GM12864 (cell line): ENCODE results near the gene NIPAL3.

ENCODE experiments used
- DNase-seq: peaks from one replicate; pipeline ENCODE4 v3.0.0-alpha.2; 2011; ENCODE audit warnings: low read depth
- H3K4me3 ChIP-seq: 2 replicates; pipeline ENCODE4 v1.5.1; 2011; ENCODE audit warnings: mild to moderate bottlenecking, low read depth, low read length, control low read depth
- TF ChIP-seq, protein P1 (sequence below): IDR thresholded peaks from 2 replicates; pipeline ENCODE4 v1.5.1; 2011; ENCODE audit warnings: low read depth, mild to moderate bottlenecking, moderate library complexity, low read length, control low read depth, inconsistent platforms; ENCODE audit errors: missing control alignments

Gene NIPAL3

DNA sequence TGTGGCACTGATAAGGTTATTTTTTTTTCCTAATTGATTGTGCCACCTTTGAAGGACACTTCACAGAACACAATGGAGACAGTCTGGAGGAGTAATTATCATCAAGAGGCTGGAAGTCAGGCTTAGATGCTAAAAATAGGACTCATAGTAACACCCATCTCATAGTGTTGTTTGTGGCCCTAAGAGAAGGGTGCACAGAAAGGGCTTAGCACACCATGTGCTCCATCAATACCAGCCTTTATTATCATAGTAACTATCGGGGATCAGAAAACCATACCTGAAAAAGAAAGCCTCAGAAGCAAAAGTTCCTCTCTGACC, 11.9 kb downstream of the NIPAL3 start:
- no peak for DNase-seq
- TF ChIP-seq, protein P1, sequence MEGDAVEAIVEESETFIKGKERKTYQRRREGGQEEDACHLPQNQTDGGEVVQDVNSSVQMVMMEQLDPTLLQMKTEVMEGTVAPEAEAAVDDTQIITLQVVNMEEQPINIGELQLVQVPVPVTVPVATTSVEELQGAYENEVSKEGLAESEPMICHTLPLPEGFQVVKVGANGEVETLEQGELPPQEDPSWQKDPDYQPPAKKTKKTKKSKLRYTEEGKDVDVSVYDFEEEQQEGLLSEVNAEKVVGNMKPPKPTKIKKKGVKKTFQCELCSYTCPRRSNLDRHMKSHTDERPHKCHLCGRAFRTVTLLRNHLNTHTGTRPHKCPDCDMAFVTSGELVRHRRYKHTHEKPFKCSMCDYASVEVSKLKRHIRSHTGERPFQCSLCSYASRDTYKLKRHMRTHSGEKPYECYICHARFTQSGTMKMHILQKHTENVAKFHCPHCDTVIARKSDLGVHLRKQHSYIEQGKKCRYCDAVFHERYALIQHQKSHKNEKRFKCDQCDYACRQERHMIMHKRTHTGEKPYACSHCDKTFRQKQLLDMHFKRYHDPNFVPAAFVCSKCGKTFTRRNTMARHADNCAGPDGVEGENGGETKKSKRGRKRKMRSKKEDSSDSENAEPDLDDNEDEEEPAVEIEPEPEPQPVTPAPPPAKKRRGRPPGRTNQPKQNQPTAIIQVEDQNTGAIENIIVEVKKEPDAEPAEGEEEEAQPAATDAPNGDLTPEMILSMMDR: no peak
- H3K4me3 ChIP-seq: no peak overlapping the region

DNA sequence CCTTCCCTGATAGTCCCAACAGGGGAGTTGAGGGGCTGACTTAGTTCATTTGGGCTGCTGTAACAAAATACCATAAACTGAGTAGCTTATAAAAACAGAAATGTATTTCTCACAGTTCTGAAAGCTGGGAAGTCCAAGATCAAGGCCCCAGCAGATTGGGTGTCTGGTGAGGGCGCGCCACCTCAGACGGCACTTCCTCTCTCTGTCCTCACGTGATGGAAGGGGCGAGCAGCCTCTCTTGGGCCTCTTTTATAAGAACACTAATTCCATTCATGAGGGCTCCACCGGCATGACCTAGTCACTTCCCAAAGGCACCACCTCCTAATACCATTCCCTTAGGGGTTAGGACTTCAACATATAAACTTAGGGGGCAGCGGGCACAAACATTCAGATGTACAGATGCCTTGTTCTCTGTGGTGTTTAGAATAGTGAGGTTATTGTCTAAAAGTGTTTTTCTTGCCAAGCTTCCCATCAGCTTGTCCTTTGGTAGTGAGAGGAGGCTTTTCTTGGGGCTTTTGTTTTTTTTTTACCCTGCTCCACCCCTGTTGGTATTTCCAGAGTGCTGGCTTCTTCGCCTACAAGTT, 20.3 kb downstream of the NIPAL3 start:
- TF ChIP-seq, protein P1: no peak
- DNase-seq: no peak
- no peak overlapping the region for H3K4me3 ChIP-seq

GRCh38 chr1:24437631-24438396, 22.2 kb downstream of the NIPAL3 start:
- TF ChIP-seq, protein P1: no peak
- H3K4me3 ChIP-seq: no peak overlapping the region
- no peak for DNase-seq

- H3K4me3 ChIP-seq: no peak overlapping the region
- TF ChIP-seq, protein P1: no peak
- DNase-seq: no peak
These were observed 22.9 kb downstream of the NIPAL3 start for GRCh38 chr1:24438423-24438901.

DNA sequence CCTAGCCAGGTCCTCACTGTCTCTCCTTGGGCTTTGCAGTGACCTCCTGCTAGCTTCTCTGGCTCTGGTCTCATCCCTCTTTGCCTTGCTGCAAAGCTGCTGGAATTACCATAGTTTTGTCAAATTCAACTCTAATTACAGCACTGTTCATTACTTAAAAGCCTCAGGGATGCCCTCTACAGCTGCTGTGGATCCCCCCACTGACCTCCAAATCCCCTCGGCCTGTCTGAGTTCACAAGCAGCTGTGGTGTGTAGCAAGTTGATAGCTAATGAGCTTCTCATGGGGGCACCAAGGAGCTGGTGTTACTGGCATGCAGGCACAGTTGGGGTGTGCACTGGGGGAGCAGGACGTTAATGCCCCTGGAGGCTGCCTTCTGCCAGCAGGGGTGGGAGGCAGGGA, 24.8 kb downstream of the NIPAL3 start:
- DNase-seq: no peak
- TF ChIP-seq, protein P1: no peak
- no peak overlapping the region for H3K4me3 ChIP-seq

DNA sequence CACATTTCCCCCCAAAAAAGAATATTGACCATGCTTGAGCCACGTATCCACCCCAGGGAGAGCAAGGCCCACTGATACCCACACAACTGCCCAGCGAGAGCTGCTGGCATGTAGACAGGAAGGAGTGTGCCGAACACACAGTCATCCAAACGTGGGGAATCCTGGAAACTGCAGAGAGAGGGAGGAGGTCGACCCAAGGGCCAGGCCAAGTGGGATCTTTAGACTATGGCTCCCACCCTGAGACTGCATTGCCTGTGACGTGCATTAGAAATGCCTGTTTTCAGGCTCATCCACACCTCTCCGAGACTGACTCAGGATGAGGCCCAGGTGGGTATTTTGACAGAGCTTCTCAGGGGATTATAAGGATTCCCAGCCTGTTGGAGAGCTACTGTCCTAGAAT, 25.9 kb downstream of the NIPAL3 start:
- H3K4me3 ChIP-seq: no peak overlapping the region
- TF ChIP-seq, protein P1: no peak
- no peak for DNase-seq
